ENCODE data around the gene EVC2.

Gene EVC2

DNA sequence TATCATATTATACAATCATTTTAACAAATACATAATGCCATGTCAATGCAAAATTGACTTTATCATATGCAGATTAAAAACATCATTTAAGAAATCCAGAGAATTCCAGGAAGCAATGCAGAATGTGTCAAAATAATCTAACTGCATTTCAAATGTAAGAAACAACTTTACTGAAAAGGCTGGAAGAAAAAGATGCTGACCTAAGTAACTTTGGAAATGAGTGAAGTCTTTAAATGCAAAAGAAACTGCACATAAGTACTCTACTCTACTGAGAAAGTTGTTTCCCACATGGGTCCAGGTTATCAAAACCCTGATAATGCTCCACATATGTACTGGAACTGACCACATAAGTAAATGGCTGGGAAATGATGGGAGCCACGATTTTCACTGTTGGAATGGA is 149.9 kb downstream of the EVC2 start:
- no peak for DNase-seq (ENCODE audit: low spot score)

DNA sequence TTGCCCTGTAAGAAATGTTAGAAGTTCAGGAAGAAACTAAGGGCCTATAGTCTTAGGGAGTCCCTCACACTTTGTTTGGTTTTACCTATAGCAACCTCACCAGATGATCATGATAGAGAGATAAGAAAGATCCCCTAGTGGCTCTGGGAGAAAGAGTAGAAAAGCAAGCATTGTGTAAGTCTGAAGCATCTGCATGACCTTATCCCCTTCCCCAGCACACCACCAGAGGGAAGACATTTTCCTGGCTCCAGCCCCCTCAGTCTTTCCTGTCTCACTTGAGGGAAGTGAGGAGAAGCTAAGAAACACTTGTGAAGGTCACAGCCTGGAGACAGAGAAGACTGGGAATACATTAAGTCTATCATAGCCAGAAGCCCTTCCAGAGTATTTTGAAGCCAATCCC is 154.0 kb downstream of the EVC2 start:
- no peak for DNase-seq (ENCODE audit: low spot score)

DNA sequence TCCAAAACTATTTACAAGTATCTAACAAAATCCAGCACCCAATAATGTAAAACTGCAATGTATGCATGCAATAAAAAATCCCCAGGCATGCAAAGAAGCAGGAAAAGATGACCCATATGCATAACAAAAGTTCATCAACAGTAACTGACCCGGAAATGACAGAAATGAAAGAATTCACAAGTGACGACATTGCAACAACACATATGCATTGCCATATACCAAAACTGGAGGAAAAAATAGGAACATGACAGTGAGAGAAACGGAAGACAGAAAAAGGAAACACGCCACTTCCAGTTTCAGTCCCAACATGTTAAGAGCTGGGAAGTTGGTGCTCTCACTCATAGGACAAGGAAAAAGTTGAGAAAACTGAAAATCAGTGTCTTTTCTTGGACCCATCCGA is 154.6 kb downstream of the EVC2 start:
- DNase-seq (ENCODE audit: low spot score): no peak

DNA sequence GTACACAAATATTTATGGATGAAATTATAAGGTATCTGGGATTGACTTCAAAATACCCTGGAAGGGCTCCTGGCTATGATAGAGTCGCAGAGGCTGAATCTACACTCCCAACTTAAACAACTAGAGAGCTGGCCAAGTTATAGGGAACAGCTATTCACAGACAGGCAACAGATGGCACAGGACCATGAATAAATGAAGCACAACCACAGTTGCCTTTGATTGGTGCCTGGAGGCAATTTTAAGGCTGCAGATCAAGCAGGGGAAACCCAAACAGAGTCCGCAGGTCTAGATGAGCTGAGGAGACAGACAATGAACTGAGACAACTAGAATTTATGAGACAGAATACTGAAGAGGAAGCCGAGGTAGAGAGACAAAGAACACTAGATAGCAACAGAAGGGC is 155.9 kb downstream of the EVC2 start:
- no peak for DNase-seq (ENCODE audit: low spot score)

DNA sequence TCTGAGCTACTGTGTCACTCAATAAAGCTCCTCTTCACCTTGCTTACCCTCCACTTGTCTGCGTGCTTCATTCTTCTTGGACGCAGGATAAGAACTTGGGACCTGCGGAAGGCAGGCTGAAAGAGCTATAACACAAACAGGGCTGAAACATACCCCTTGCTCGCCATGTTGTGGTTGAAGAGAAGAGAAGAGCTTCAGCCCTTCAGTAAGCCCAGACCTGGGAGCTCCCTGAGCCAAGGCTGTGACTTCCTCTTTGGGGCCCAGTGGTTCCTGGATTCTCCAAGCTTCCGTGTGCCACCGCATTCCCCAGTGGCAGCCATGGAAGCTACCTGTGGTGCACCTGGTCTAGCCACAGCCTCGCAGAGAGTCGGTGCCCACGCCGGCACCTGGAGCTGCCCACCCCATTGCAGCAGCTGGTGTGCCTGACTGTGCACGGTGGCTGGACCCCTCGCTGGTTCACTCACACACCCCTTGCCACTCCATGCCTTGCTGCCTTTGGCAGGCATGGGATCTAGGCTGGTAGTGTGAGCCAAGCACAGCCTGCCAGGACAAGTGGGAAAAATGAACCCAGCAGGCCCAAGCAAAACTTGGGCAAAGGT is 160.6 kb downstream of the EVC2 start:
- DNase-seq (ENCODE audit: low spot score): no peak

DNA sequence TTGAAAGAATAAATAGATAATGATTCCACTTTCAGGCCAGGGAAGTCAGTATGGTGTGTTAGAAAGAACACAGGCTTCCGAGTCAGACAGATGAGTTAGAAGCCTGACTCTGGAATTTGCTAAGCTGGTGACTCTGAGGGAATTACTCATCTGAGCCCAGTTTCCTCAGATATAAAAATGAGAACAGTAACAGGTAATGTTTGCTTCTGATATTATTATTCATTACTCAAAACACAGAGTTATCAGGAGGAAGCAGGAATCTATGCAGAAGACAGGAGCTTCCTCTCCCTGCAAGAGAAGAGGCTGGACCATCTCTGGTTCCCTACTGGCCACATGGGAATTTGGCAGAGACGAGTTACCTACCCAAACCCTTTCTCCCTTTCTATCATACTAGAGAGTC is 163.1 kb downstream of the EVC2 start:
- no peak for DNase-seq (ENCODE audit: low spot score)

DNA sequence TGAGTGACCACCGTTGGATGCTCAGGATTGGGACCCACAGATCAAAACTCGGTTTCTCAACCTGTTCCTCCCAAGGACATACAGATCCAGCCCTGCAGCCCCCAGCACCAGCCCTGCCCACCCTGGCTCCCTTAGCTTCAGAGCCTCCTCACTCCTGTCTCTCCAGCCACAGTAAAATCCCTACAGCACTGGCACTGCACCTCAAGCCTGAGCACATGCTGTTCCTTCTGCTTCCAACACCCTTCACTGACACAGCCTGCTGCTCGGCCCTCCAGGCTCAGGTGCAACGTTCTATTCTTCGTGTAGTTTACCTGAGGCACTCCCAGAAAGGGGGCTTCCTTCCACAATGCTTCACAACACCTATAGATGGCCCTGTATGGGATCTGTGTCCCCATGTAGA is 163.6 kb downstream of the EVC2 start:
- DNase-seq (ENCODE audit: low spot score): no peak

DNA sequence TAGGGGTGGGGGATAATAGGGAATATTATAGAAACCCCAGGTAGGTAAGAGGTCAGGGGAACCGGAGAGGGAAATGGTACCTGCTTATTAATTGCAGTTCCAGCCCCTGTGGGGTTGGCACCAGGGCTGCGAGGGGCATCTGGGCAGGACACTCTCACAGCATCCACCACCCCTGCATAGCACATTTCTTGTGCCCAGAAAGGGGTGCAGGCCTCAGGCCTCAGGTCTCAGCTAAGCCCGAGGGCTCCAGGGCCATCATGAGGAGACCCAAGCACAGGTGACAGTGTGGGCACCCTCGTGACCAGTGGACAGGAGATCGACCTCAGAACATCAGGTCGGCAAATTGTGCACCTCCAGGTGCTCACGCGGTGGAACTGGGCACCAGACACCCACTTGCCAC is 164.7 kb downstream of the EVC2 start:
- no peak for DNase-seq (ENCODE audit: low spot score)

DNA sequence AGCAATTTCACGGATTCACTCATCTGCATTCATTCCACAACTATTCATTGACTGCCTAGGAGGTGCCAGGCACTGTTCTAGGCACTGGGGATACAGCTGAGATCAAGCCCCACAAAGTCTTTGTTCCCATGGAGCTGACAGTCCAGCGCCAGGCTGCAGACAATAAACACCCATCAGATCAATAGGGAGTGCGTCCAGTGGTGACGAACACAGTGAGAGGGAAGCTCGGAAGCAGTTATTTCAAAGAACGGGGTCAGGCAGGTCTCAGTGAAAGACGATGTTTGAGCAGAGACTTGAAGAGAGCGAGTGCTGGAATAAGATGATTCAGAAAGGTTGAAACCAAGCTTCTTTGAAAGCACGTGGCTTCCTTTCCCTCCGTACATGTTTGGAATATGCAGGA is 167.2 kb downstream of the EVC2 start:
- DNase-seq (ENCODE audit: low spot score): no peak

DNA sequence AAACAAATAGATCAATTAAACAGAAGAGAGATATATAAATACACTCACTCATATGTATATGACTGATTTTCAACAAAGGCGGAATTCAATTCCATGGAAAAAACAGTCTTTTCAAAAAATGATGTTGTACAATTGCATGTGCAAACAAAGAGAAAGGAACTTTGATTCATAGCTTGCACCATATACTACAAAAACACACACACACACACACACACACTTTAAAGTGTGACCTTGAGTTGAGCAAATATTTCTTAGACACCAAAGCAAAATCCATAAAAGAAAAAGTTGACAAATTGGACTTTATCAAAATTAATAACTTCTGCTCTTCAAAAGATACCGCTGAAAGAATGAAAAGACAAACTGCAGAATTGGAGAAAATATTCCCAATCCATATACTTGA is 168.8 kb downstream of the EVC2 start:
- no peak for DNase-seq (ENCODE audit: low spot score)

DNA sequence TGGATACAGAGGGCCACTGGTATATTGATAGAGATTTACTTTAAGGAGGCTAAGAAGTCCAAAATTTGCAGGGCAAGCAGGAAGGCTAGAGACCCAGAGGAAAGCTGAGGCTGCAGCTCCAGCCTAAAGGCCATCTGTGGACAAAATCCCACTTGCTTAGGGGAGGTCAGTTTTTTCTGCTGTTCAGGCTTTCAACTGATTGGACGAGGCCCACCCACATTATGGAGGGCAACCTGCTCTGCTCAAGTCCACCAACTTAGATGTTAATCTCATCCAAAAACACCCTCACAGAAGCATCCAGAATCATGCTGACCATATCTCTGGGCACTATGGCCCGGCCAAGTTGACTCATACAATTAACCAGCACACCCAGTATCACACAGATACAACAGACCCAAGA is 176.3 kb downstream of the EVC2 start:
- no peak for DNase-seq (ENCODE audit: low spot score)

DNA sequence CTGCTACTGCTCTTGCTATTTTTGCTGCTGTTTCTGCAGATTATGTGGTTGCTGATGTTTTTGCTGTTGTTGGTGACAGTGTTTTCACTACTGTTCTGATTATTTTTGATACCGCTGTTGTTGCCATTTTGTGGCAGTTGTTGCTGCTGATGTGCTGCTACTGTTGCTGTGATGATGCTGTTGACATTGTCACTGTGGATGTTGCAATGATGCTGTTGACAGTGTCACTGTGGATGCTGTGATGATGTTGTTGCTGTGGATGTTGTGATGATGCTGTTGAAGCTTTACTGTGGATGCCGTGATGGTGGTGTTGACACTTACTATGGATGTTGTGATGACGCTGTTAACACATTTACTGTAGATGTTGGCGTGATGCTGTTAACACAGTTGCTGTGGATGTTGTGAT is 180.3 kb downstream of the EVC2 start:
- DNase-seq (ENCODE audit: low spot score): no peak

DNA sequence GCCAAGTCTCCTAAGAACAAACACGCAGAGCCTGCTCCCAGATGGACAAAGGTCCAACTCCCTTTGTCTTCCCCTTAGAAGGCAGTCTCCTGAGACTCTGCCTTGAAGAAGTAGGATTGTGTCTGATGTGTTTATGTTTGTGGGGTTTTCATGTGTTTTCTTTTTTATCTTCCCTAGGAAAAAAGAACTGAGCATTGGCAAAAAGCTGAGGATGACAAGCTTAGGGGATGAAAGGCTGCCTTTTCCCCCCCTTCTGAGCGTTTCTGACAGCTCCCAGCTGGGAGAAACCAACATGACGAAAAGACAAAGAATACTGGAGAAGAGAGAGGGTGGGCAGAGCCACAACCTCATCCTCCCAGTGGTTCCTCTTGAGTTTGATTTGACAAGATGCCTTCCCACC is 181.1 kb downstream of the EVC2 start:
- DNase-seq (ENCODE audit: low spot score): no peak

DNA sequence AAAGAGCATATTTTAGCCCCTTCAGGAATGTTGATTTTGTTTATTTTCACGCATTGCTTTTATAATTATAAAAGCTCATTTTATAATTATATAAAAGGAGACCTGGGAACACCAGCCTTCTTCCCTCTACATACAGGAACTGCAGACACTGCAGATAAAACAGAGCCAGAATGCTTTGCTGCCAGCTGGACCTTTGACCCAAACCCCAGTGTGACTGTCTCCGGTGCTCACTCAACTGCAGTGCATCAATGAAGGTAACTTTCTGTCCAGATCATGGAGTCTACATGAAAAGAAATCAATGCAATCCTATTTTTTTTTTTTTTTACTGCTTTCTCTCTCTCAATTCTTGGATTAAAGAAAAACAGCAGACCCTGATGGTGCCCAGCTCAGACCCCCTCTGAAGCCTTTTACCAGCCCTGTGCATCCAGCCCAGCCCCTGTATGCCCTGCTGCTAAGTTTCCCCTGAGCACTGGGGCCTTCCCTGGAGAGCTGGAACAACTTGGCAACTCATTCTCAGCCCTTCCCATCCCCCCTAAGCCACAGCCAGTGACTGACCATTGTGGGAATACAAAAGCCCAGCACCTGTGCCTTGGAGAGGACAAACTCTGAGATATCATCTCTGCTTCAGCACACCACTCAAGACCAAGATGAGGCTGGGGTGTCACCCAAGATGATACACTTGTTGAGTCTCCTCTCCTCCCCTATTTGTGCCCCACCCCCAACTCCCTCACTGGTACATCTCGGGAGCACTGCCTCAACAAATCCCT is 182.1 kb downstream of the EVC2 start:
- no peak for DNase-seq (ENCODE audit: low spot score)

DNA sequence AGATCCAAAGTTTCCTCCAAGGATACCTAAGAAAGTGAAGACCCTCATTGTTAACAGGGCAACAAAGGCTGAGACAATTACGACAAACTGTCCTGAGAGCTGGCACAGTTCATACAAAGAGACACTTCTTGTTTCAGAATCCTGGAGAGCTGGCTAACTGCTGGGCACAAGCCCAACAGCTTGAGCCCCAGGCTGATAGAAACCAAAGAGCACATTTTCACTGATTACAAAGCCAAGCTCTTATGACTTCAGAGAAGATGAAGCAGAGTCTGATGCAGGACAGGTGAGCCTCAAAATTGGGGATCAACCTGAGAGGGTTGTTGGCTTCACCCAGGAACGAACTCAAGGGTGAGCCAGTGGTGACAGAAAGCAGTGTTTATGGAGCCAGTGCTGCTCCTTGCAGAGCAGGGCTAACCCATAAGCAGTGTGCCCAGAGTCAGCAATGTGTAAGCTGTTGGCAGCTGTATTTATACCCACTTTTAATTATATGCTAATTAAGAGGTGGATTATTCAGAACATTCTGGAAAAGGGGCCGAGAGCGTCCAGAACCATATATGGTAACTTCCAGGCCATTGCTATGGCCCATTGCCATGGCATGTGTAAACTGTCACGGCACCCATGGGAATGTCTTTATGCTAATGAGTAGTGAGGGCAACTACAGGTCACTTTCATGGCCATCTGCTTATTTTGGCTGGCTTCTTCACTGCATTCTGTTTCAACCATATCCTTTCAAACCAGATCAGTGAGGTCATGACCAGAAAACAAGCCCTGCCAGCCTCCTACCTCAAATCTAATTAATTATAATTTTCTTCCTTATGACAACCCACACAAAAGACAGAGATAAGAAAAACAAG is 183.7 kb downstream of the EVC2 start:
- DNase-seq (ENCODE audit: low spot score): no peak

DNA sequence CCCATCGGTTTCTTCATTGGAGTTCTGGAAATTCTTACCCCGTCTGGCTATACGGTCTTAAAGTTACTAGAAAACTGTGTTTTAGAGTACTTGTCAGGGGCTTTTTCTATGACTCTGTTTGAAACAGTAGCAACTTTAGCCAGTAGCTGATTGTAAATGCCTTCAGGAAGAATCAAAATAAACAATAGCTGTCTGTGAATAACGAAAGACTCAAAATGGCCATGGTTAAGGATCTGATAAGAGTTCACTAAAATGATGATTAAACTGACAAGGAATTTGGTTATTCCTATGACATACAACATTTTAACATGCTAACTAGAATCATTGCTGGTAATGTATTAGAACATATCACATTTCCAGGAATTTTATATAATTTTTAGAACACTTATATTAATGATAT is 191.0 kb downstream of the EVC2 start:
- DNase-seq (ENCODE audit: low spot score): no peak

DNA sequence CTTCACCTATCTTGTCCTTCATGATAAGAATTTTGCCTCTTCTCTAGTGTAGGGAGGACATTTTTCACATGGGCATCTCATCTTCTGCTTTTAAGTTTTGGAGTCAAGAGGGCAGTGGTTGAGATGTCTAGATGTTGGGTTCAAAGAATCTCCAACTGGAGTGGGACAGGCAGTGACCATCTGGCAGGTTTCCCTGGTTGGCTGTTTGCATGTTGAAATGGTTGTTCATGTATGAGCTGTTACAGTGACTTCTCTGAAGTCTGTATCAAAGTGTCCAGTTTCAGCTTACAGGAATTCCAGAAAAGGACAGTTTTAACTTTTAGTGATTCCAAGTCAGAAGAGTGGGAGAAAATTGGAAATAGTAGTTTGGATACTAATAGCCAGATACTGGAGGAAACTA is 192.7 kb downstream of the EVC2 start:
- DNase-seq (ENCODE audit: low spot score): no peak

All from D341Med (cell line).